Measurements from ENCODE around the gene ADAMTS12. TPM values are rescaled to one million over a fixed set of nuclear protein-coding genes. Genes with fewer than 3 reads are reported as not detected.

Gene ADAMTS12
- polyA plus RNA-seq, 3 donors = 14.9 to 18.5 (median 18.0) TPM

- no peak for DNase-seq (ENCODE audit: extremely low read depth in 1 of 11, low read depth in 9 of 11, low spot score in 4 of 11)
Observed at GRCh38 chr5:33789567-33789957, 102.2 kb downstream of the ADAMTS12 start.

GRCh38 chr5:33788922-33789566 lies 102.7 kb downstream of the ADAMTS12 start:
- no peak for DNase-seq (ENCODE audit: extremely low read depth in 1 of 11, low read depth in 9 of 11, low spot score in 4 of 11)

DNA sequence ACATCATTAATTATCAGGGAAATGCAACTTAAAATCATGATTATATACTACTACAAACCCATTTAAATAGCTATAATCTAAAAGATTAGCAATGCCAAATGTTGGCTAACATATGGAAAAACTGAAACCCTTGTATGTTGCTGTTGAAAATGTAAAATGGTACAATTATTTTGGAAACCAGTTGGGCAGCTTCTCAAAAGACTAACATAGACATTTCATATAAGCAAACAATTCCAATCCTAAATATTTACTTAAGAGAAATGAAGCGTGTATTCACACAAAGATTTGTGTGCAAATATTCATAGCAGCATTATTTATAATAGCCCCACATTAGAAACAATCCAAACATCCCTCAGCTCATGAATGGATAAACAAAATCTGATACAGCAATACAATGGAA lies 106.2 kb downstream of the ADAMTS12 start:
- no peak for DNase-seq (ENCODE audit: extremely low read depth in 1 of 11, low read depth in 9 of 11, low spot score in 4 of 11)

DNA sequence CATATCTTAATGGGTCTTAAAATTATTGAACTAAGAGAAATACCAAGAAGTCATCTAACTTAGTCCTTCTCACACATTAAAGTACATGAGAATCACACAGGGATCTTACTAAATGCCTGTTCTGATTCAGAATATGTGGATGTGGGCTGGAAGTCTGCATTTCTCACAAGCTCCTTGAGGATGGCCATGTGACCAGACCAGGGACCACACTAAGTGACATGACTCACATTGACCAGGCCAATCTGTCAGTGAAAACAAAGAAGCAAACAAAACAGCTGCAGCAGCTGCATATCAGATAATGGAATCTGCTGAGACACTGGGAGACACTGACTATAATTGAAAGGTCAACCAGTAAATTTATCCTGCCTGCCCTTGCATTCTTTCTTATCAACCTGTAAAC lies 110.5 kb downstream of the ADAMTS12 start:
- DNase-seq (ENCODE audit: extremely low read depth in 1 of 11, low read depth in 9 of 11, low spot score in 4 of 11) = no peak

GRCh38 chr5:33776151-33776660 lies 115.6 kb downstream of the ADAMTS12 start:
- DNase-seq (ENCODE audit: extremely low read depth in 1 of 11, low read depth in 9 of 11, low spot score in 4 of 11) = no peak

DNA sequence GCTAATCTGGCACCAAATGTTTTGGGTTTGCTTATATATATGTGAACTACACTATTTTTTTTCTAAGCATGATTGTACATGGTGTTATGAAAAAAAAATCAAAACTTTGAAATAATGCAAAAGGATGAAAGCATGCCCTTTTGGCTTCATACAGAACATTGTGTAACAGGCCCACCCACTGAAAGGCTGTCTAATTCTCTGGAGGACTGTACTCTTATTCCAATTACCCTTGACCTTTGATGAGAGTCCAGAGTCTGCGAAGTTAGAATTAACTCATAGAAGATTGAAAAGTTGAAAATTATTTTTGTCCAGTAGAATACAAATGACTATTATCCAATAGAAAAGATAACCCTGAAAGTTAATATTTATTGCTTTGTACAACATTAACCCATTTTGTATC lies 117.4 kb downstream of the ADAMTS12 start:
- DNase-seq (ENCODE audit: extremely low read depth in 1 of 11, low read depth in 9 of 11, low spot score in 4 of 11) = peak in 1 of 11 donors; percentile 51

DNA sequence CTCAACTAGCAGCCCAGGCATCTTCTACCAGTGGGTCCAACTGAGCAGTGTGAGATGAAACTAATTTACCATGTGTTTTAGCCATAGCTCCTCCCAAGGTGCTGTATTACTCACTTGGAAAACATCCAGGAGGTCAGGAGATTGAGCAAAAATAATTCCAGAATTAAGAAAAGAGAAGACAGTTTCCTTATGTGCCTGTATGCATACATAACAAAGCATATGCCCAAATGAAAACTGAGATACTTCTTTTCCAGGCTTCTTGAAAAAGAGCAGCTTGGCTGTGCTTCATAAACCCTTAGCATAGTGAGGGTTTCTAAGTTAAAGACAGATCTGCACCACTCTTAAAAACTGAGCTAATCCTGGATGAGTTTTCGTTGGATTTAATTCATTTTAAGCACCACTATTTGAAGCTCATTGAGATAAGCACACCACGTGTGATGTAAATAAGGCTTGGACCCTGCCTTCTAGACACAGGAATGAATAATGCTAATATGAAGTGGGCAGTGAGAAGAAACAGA lies 119.4 kb downstream of the ADAMTS12 start:
- DNase-seq (ENCODE audit: extremely low read depth in 1 of 11, low read depth in 9 of 11, low spot score in 4 of 11) = no peak

DNA sequence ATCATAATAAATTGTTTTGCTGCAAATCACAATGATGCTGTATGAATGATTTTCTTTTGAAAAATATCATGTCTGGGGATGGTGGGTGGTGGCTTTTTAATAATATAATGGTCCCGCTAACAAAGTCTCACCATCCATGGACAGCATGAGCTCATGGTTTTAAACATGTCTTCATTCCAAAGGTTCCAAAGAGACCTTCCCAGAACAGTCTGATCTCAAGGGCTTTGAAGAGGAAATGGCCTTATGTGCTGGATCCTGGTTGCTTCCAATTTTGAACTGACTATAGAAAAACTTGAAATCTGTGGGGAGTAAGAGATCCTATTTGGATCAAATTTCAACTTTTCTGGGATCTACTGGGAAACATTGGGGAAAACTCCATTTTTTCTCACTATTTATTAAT lies 121.8 kb downstream of the ADAMTS12 start:
- no peak for DNase-seq (ENCODE audit: extremely low read depth in 1 of 11, low read depth in 9 of 11, low spot score in 4 of 11)

GRCh38 chr5:33769196-33769595 lies 122.6 kb downstream of the ADAMTS12 start:
- DNase-seq (ENCODE audit: extremely low read depth in 1 of 11, low read depth in 9 of 11, low spot score in 4 of 11) = no peak

- DNase-seq (ENCODE audit: extremely low read depth in 1 of 11, low read depth in 9 of 11, low spot score in 4 of 11) = no peak
Observed at GRCh38 chr5:33766023-33766422, 125.8 kb downstream of the ADAMTS12 start.

GRCh38 chr5:33764786-33765185 lies 127.0 kb downstream of the ADAMTS12 start:
- DNase-seq (ENCODE audit: extremely low read depth in 1 of 11, low read depth in 9 of 11, low spot score in 4 of 11) = no peak

DNA sequence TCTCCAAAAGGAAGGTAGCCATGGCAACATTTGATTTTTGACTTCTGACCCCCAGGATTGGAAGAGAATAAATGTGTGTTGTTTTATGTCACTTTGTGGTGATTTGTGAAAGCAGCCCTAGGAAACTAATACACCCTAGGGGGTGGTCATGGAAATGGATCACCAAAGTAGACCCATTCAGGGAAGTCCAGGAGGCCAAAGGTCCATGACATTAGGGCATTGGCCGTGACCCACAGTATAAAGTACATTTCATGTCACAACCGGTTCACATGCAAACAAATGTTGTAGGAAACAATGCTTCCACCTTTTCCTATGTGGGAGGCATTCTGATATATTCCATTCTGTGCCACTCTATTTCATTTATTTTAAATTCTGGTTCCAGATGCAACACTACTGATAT lies 128.4 kb downstream of the ADAMTS12 start:
- DNase-seq (ENCODE audit: extremely low read depth in 1 of 11, low read depth in 9 of 11, low spot score in 4 of 11) = no peak

GRCh38 chr5:33762859-33763258 lies 128.9 kb downstream of the ADAMTS12 start:
- no peak for DNase-seq (ENCODE audit: extremely low read depth in 1 of 11, low read depth in 9 of 11, low spot score in 4 of 11)

- DNase-seq (ENCODE audit: extremely low read depth in 1 of 11, low read depth in 9 of 11, low spot score in 4 of 11) = no peak
Observed at GRCh38 chr5:33761139-33761538, 130.7 kb downstream of the ADAMTS12 start.

GRCh38 chr5:33758737-33759136 lies 133.1 kb downstream of the ADAMTS12 start:
- DNase-seq (ENCODE audit: extremely low read depth in 1 of 11, low read depth in 9 of 11, low spot score in 4 of 11) = no peak

- DNase-seq (ENCODE audit: extremely low read depth in 1 of 11, low read depth in 9 of 11, low spot score in 4 of 11) = no peak
Observed at GRCh38 chr5:33756491-33756890, 135.3 kb downstream of the ADAMTS12 start.

- DNase-seq (ENCODE audit: extremely low read depth in 1 of 11, low read depth in 9 of 11, low spot score in 4 of 11) = no peak
Observed at GRCh38 chr5:33755231-33755630, 136.6 kb downstream of the ADAMTS12 start.

DNA sequence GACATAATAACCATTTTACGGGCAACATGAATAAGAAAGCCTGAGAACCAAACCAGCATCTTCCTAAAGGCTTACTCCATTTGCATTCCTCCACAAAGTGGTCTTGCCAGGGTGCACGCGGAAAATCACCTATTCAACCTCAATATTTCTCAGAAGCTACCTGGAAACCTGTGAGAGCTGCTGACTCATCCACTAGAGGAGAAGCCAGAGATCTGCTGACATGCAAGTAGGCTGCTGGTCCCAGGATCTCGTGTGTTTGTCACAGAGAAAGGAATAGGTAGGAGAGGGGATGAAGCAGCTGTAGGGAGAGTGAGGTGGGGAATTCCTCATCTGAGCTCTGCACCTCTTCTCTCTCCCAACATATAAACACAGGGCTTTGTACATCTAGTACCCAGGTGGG lies 138.1 kb downstream of the ADAMTS12 start:
- DNase-seq (ENCODE audit: extremely low read depth in 1 of 11, low read depth in 9 of 11, low spot score in 4 of 11) = no peak

- DNase-seq (ENCODE audit: extremely low read depth in 1 of 11, low read depth in 9 of 11, low spot score in 4 of 11) = no peak
Observed at GRCh38 chr5:33748754-33749153, 143.0 kb downstream of the ADAMTS12 start.

GRCh38 chr5:33745101-33745770 lies 146.6 kb downstream of the ADAMTS12 start:
- no peak for DNase-seq (ENCODE audit: extremely low read depth in 1 of 11, low read depth in 9 of 11, low spot score in 4 of 11)

DNA sequence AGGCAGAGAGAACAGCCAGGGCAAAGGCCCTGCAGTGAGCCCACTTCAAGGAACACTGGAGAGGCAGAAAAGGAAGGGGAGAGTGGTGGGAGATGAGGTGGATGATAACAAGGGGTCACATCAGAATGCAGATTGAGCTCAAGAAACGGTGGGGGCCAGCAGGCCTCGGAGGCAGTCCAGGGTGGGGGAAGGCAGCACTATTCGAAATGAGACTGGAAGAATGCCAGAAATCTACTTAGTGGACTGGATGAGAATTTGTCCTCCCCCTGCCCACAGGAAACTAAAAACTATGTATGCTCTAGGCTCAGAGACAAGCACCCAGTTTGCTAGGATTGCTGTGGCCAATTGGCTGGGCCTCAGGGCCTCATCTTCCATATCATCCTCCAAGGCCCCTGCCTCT lies 148.7 kb downstream of the ADAMTS12 start:
- peak in 1 of 11 donors; percentile 7 for DNase-seq (ENCODE audit: extremely low read depth in 1 of 11, low read depth in 9 of 11, low spot score in 4 of 11)

All from renal cortex interstitium (tissue), 11 donors.